ENCODE data around the gene HOMEZ.
"Not testable (repeated sequence)": the region's sequence is repeated elsewhere in the genome, so short reads cannot be mapped to it uniquely, and the experiment has no call there.

The HOMEZ gene

DNA sequence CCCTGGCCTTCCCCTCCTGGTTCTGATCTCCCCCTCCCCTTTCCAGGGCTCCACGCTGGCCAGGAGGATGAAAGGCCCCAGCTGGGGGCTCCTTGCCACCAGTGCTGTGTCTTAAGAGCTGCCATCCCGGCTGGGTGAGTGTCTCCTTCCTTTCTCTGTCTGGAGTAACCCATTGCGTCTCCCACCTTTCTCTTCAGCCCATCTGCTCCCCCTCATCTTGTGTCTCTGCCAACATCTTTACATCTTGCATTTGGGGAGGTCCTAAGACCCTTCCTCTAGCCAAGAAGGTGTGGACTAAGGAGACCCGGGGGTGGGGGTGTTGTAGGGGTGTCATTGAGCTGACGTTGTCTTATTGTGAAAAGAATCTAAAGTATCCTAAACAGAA, 21.2 kb upstream of the HOMEZ start:
- DNase-seq, result no peak

DNA sequence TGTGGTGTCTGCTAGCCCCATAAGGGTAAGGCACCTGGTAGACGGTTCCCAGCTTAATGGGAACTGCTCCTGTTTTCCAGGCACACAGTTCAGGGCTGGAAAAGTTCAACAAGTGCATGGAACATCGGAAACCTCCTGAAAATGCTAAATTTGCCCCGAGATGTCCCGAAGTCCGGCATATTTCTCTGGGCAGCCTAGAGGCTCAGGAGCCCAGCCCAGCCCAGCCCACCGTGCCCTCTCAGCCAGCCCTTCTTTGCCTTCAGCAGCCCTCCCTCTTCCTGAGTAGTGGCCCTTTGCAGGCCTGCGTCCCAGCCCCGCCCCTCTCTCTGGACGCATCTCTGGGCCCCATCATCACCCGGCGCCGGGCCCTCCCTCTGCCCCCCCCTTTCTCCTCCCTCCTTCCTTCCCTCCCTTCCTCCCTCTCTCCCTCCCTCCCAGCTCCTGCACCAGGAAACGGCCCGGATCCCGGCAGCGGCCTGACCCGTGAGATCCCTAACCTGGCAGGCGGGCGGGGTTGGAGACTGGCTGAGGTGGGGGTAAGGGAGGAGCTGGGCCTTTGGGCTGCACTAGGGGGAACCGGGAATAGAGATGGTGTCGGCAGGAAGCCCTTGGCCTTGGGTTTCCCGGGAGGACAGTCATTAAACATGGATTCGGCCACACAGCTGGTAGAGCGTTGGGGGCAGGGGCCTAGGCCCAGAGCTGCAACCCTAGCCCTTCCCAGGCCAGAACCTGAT, 20.6 kb upstream of the HOMEZ start, which contains the start of gene BCL2L2:
TSS of gene BCL2L2 (plus strand) at position 422 of the 734 bp plus-strand sequence. CDS start 935 bp downstream, outside the sequence.
- DNase-seq, result peak; percentile 67

DNA sequence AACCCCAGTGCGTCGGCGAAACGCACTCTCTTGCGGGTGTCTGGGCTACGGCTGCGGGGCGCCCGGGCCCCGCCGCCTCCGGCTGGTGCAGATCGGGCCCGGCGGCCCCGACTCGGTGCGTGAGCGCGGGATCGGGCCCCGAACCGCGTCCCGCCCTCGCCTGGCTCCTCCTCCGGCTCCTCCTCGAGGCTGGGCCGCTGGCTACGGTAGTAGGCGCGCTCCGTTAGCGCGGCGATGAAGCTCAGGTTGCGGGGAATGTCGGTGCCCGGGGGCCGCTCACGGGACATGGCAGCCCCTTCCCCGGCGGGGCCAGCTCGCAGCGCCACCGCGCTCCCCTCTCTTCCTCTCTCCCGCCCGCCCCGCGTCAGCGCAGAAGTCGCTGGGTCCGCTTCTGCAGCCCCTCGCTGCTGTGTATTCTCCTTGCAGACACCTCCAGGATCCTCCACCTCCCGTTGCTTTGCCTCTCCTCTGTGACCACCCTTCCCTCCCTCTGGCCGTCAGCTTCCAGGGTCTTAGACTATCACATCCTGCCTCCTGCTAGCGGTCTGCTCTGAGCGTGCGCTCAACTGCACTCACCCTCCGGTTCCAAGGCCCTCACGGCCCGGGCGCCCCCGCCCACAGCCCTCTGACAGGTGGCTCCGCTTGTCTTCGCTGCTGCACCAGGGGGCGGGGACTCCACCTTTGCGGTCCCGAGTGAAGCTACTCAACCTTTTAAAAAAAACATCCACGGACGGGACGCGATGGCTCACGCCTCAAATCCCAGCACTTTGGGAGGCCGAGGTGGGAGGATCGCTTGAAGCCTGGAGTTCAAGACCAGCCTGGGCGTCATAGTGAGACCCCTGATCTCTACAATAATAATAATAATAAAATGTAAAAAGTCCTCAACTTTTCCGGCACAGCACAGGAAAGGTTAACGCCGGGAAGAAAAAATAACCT, 16.6 kb upstream of the HOMEZ start, which contains the start of gene PPP1R3E:
TSS of gene PPP1R3E (minus strand) at position 570 of the 936 bp plus-strand sequence. CDS start at position 287, 283 bp downstream.
- peak; percentile 88 for DNase-seq

DNA sequence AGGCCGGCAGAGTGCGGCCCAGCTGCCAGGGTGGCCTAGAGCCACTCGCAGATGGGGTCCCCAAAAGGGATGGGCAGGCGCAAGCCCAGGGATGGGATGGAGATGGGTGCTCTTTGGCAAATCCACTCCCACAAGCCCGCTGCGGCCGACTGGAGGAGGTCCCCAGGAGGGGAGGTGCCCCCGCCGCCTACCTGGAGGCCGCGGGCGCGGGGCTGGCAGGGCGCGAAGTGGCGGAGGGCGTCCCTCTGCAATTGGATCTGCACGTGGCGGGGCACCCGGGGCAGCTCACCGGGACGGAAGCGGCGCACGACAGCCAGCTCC, 16.0 kb upstream of the HOMEZ start:
- no peak for DNase-seq

DNA sequence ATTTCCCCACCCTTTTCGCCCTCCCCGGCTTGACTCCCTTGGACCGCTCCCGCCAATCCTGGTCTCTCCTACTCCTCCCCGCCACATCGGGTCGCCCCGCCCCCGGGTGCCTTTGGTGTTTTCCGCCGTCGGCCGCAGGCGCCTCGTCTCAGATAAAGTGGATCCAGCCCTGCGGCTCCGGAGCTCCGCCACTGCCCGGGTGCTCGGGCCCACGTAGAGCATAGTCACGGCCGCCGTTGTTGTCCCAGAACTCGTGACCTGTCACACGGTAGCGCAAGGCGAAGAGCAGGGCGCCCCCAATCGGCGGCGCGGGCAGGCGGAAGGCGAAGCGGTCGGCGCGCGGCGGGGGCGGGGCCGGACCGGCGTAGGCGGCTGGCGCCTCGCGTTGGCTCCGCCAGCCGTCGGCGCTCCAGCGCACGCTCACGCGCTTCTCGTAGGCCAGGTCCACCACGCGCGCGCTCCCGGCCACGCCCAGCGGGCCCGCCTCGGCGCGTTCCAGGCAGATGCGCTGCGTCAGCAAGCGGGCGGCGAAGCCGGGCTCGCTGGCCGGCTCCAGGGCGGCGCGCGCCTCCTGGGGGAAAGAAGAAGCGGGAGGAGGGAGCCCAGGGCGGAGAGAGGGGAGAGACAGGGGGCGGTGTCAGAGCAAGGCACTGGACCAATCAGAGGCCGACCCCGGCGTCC, 15.5 kb upstream of the HOMEZ start:
- DNase-seq, result peak; percentile 97

DNA sequence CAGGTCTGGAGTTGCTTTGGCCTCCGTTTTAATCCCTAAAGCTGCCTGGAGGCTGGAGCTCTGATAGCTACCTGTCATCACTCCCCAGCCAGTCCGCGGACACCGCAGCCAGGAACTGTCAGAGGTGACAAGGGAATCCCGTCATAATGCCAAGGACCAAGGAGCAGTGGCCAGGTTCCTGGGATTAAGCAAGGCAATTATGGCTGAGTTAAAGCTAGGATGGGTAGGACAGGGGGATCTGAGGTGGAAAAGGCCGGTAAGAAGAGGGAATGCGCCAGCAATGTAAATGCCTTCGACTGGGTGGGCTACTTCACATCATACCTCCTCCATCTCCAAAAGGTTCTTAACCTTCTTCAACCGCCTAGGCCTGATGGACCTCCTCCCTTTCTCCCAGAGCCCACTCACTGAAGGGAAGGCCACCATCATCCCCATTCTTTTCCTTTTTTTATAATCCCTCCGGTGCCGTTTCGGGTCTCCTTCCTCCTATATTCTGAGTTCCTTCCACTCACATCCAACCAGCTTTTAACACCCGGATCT, 14.8 kb upstream of the HOMEZ start:
- DNase-seq, result peak; percentile 8

DNA sequence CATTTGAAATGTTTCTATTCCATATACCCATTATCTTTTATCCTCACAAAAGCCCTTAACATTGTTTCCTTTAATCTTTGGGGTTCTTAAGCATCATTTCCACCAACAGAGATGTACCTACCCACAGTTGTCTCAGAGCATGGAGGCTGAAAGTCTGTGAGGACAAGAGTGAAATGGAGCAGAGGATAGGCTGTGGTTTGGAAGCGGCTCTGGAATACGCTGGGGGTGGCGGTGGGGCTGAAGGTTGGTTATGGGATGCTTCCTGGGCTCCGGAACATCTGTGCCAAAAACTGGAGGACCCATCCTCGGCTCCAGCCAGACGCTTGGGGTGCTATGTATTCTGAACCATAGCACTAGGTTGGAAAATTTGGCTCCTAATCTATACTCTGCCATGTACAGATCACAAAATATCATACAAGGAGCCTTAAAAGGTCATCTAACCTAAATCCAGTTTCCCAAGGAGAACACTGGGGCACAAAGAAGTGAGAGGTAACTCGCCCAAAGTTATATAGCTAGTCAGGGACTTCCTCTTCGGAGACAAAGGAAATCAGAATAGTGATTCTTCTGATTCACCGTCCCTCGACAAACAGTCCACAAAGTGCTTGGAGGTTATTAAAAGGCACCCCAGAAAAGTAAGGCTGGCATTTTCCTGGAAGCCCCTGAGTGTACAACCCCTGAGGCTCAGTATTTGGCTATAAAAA, 14.2 kb upstream of the HOMEZ start:
- DNase-seq, result no peak

DNA sequence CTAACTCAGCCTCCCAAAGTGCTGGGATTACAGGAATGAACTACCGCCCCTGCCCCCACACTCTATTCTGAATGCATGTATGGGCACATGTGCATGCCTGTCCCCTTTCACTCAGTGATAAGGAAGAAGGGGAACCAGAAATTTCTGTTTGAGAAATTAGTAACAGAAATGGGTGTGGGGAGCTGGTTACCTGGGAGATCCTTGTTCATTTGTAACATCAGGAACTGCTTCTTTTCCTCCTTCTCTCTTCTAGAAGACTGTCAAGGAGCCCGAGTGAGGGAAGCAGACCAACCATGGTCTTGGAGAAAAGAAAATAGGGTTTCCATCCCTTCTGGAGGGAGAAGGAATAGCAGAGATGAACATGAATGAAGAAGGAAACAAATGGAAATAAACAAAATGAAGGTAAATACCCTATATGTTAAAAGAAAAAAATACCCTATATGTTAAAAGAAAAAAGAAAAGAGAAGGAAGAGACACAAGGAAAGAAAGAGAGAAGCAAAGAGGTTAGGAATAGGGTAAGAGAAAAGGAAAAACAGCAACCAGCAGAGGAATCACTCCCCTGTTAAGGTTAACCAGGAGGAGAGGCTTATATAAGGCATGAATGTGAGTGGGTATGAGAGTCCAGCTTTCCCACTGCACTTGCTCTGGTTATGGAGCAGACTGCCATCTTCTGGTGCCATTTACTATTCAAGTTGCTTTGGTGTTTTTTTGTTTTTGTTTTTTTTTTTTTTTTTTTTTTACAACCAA, 13.5 kb upstream of the HOMEZ start:
- DNase-seq, result peak; percentile 29

DNA sequence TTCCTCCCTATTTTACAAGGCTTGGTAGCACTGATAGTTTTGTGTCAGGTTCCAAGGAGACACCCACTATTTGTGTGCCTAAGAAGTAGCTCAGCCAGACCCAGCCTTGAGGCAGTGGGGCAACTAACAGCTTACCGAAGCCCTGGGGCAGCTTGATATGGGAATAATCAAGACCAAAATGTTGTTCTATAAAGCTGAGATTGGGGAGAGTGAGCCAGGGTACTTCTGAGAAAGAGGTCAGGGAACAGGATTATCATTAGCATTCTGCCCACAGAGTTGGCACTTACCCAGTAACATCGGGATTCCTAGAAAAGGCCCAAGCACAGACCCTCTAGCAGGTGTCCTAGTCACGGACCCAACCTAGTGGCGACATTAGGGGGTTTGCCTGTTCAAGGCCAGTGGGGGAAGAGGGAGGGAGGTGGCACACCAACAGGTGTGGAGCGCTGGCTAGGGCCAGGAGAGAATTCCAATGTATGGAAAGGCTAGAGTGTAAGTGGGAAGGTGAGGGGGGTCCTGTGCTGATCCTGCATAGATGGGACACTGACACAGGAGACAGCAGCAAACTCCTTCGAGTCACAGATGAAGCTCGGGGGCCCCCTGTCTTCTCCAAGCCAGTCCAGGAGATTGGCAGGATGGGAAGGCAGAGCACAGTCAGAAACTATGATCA, 11.8 kb upstream of the HOMEZ start:
- no peak for DNase-seq

DNA sequence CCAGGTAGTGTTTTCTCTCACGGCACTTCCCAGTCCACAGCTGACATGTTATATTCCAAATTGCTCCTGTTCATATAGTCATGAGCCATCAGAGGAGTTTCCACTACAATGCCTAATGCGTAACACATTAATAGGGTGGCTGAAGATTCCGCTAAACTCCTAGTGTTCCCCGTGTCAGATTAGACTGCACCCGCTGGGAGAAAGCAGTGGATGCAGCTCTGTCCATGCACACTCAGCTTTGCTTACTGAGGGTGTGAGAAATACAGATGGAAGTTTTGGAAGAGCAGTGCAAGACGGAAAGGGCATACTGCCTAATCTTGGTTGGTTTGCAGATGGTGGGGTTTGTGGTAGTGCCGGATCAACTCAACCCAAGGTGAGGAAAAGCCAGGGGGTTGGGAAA, 11.2 kb upstream of the HOMEZ start:
- no peak for DNase-seq

DNA sequence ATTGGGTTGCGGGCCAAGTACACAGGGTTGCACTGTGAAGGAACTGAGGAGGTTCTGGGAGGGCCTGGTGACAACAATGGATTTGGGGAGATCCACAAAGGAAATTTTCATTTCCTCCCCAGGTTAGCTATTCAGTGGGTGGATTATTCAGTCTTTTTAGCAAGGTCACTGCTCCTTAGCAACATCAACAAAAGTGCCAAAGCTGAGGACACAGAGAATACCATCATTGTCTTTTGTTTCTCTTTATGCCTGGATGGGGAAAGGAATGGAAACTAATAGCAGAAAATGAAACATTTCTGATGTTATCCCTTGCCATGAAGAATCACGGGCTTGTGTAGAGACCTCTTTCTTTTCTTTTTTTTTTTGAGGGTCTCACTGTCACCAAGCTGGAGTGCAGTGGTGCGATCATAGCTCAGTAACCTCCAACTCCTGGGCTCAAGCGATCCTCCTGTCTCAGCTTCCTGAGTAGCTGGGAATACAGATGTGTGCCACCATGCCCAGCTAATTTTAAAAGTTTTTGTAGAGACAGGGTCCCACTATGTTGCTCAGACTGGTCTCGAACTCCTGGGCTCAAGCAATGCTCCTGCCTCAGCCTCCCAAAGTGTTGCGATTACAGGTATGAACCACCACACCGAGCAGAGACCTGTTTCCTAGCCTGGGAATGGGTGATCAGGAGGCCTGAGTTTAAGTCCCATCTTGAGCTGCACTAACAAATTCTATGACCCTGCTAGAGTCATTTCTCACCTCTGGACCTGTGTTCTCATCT, 10.3 kb upstream of the HOMEZ start:
- DNase-seq, result no peak

DNA sequence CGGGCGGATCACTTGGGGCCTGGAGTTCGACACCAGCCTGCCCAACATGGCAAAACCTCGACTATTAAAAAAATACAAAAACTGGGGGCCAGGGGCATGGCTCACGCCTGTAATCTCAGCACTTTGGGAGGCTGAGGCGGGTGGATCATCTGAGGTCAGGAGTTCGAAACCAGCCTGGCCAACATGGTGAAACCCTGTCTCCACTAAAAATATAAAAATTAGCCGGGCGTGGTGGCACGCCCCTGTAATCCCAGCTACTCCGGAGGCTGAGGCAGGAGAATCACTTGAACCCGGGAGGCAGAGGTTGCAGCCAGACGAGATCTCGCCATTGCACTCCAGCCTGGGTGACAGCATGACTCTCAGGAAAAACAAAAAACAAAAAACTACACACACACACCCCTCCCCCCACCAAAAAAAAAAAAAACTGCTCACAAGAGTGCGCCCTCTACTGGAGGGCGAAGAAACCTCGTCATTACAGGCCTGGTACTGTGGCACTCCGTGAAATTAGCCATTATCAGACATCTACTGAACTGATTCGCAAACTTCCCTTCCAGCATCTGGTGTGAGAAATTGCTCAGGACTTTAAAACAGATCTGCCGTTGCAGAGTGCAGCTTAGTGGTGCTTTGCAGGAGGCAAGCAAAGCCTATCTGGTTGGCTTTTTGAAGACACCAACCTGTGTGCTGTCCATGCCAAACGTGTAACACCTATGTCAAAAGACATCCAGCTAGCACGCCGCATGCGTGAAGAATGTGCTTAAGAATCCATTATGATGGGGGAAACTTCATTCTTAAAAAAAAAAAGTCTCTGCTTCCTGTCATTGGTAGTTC, 9.0 kb upstream of the HOMEZ start:
- peak; percentile 61 for DNase-seq

DNA sequence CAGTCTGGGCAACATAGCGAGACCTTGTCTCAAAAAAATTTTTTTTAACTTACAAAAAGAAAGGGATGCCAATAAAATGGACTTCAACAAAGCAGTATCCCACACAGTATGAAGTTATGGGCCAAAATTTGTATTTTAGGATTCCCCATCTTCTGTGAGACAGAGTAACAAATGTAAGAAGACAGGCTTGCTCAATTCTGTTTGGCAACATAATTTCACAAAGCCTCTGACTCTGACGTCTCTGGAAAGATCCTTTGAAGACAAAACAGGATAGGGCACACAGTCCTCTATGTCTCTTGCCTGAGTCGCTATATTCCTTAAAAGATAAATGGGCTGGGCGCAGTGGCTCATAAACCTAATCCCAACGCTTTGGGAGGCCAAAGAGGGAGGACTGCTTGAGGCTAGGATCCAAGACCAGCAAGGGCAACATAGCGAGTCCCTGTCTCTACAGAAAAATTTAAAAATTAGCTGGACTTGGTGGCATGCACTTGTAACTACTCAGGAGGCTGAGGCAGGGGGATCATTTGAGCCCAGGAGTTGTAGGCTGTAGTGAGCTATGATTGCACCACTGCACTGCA, 1.1 kb upstream of the HOMEZ start:
- DNase-seq, result no peak

DNA sequence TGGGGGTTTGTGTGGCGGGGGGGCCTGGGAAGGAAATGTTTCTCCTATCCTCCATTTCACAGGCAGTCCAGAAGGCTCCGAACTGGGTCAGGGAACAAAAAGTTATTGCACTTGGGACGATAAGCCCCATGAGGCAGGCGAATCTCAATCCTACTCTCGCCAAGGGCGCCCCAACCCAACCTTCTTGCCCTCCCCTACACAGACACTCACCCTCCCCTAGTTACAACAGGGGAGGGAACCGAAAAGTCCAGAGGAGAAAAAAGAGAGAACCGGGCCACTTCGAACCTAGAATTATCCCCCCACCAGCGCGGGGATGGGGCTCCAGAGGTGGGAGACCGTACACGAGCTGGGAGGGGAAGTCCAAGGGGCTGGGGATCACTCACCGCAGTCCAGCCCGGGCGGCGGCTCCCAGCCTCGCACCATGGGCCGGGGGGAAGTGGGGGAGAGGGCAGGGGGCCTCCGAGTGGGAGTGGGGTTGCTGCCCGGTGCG, 357 bp downstream of the HOMEZ start:
- DNase-seq, result no peak

DNA sequence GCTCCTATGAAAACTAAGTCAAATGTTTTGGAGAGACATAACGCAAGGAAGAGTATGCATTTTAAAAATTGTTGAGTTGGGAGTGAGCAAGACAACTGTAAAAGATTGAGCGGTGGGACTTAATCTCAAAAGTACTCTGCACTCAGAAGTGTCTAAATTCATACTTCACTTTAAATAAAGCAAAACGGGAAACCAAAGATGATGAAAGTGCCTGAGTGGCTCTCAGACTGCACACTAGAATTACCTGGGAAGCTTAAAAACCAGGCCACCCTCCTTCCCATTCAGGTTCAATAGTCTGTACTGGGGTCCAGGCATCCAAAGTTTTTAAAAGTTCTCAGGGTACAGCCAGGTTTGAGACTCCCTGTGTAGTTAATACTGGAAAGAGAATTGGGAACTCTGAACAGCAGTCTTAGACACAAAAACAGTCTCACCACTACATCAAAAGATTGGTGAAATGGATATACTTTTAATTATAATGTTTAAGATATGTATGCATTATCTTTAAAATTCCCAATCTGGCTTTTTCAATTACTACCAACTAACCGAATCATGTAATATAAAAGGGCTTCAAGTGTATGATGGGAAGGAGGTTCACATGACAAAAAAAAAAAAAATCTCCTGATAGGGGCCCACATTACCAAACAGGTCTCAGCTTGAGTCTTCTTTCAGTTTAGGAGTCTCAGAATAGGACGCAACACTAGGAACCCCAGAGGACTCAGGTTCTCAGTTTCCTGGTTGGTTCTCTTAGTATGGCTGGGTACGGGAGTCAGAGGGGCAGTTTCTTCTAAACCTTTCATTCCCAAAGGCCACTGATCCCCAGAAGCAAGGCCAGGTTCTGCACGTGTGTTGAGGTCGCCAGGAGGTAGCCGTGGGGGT, 1.0 kb downstream of the HOMEZ start:
- no peak for DNase-seq

DNA sequence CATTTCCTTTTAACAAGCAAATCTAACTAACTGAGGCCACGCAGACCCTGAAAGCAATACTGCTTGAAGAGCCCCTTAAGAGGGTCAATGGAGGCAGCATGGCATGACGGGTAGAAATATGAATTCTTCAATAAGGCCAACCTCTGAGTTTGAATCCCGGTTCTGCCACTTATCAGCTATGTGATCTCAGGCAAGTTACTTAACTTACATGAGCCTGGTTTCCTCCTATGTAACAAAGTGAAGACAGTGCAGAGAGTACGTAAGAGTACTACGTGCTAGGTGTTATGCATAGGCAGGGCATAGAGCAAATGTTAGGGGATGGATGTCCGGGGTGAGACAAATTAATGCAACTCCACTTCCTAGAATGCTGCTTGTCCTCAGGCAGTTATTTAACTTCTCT, 4.7 kb downstream of the HOMEZ start:
- no peak for DNase-seq

DNA sequence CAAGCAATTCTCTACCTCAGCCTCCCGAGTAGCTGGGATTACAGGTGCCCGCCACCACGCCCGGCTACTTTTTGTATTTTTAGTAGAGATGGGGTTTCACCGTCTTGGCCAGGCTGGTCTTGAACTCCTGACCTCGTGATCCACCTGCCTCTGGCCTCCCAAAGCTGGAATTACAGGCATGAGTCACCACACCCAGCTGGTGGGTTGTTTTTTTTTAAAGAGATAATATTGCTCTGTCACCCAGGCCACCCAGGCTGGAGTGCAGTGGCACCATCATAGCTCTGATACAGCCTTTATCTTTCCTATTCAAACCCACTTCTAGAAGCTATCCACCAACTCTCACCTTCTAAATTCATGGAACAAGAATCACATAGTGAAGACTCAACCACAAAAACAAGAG, 8.0 kb downstream of the HOMEZ start:
- not testable (repeated sequence) for DNase-seq

DNA sequence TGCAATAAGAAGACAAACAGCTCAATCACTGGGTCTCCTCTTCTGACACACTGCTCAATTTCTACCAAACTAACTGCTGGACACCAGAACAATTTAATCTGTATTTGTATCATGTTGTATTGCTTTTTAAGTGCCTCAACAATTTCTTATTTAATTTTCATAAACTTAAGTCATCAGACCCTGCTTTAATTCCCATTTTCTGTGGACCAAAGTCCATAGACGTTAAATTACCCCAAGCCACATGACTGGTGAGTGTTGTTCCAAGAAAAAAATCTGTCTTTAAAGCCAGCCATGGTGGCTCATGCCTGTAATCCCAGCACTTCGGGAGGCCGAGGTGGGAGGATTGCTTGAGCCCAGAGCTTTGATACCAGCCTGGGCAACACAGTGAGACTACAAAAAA, 8.7 kb downstream of the HOMEZ start:
- DNase-seq, result no peak

All from RPMI8226 (cell line).